PC-3 (cell line): ENCODE measurements around the gene AFF2.

Source experiments
- CTCF ChIP-seq: fragments of 300-600 bp; sonication (generic); conservative IDR thresholded peaks from 2 replicates; pipeline ENCODE4 v1.5.1; 2017; ENCODE audit warnings: antibody characterized with exemption, low read depth, mild to moderate bottlenecking, low read length
- EZH2 ChIP-seq: fragments of 300-600 bp; sonication (generic); IDR thresholded peaks from one replicate; pipeline ENCODE4 v1.6.1; 2017; ENCODE audit warnings: antibody characterized with exemption, mild to moderate bottlenecking, low read length; ENCODE audit not compliant: unreplicated experiment
- EZH2phosphoT487 ChIP-seq: fragments of 300-600 bp; sonication (generic); IDR thresholded peaks from 2 replicates; pipeline ENCODE4 v1.6.1; 2018; ENCODE audit warnings: mild to moderate bottlenecking, antibody characterized with exemption, low read length, borderline replicate concordance

GRCh38 chrX:148871422-148872160 lies 371.2 kb downstream of the AFF2 start:
- TF ChIP-seq EZH2 (no peak), CTCF (no peak), EZH2phosphoT487 (no peak)
